ENCODE measurements around the gene SLX4.

GRCh38 chr16:3574195-3574594, 37.2 kb downstream of the SLX4 start:
- TF ChIP-seq ESRRA (IDR thresholded peaks at IDR 0.05; ENCODE audit: borderline replicate concordance, low read length) (no peak), POLR2A (IDR thresholded peaks at IDR 0.05; ENCODE audit: low read length) (no peak), ELK1 (IDR thresholded peaks at IDR 0.05; ENCODE audit: low read depth, low read length) (no peak)
- TF ChIP-seq, protein P1, sequence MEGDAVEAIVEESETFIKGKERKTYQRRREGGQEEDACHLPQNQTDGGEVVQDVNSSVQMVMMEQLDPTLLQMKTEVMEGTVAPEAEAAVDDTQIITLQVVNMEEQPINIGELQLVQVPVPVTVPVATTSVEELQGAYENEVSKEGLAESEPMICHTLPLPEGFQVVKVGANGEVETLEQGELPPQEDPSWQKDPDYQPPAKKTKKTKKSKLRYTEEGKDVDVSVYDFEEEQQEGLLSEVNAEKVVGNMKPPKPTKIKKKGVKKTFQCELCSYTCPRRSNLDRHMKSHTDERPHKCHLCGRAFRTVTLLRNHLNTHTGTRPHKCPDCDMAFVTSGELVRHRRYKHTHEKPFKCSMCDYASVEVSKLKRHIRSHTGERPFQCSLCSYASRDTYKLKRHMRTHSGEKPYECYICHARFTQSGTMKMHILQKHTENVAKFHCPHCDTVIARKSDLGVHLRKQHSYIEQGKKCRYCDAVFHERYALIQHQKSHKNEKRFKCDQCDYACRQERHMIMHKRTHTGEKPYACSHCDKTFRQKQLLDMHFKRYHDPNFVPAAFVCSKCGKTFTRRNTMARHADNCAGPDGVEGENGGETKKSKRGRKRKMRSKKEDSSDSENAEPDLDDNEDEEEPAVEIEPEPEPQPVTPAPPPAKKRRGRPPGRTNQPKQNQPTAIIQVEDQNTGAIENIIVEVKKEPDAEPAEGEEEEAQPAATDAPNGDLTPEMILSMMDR (IDR thresholded peaks at IDR 0.05) = no peak
- TF ChIP-seq, protein P2, sequence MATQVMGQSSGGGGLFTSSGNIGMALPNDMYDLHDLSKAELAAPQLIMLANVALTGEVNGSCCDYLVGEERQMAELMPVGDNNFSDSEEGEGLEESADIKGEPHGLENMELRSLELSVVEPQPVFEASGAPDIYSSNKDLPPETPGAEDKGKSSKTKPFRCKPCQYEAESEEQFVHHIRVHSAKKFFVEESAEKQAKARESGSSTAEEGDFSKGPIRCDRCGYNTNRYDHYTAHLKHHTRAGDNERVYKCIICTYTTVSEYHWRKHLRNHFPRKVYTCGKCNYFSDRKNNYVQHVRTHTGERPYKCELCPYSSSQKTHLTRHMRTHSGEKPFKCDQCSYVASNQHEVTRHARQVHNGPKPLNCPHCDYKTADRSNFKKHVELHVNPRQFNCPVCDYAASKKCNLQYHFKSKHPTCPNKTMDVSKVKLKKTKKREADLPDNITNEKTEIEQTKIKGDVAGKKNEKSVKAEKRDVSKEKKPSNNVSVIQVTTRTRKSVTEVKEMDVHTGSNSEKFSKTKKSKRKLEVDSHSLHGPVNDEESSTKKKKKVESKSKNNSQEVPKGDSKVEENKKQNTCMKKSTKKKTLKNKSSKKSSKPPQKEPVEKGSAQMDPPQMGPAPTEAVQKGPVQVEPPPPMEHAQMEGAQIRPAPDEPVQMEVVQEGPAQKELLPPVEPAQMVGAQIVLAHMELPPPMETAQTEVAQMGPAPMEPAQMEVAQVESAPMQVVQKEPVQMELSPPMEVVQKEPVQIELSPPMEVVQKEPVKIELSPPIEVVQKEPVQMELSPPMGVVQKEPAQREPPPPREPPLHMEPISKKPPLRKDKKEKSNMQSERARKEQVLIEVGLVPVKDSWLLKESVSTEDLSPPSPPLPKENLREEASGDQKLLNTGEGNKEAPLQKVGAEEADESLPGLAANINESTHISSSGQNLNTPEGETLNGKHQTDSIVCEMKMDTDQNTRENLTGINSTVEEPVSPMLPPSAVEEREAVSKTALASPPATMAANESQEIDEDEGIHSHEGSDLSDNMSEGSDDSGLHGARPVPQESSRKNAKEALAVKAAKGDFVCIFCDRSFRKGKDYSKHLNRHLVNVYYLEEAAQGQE (IDR thresholded peaks at IDR 0.05) = no peak
